SJSA1 (cell line): ENCODE results near the gene NIFK. TPM values are rescaled to one million over a fixed set of nuclear protein-coding genes. Genes with fewer than 3 reads are reported as not detected.

Experiments
- total RNA-seq: library from RNA; depleted of rRNA; stranded (reverse); fragments of >200 nt; shearing (Covaris generic); gene quantifications from 2 replicates; pipeline ENCODE4 v1.2.3, GENCODE V29; 2014; rRNA removed

The NIFK gene
- total RNA-seq, 1 experiment from 2014 or later, result 71.5 TPM

Other genes with a start within 250 kb of the NIFK start
- not detected in 2 replicates for gene RNU4ATAC, start 206.0 kb downstream of the NIFK start, total RNA-seq
- 22.8 and 28.2 TPM in 2 replicates for gene CLASP1, start 87.4 kb downstream of the NIFK start, total RNA-seq
- 89.6 and 92.0 TPM in 2 replicates for gene TSN, start 18.8 kb upstream of the NIFK start, total RNA-seq